ENCODE results near the gene HEXIM1.
A peak's percentile ranks its signal among the peaks of the same experiment; 100 is the strongest.

HEXIM1 gene

DNA sequence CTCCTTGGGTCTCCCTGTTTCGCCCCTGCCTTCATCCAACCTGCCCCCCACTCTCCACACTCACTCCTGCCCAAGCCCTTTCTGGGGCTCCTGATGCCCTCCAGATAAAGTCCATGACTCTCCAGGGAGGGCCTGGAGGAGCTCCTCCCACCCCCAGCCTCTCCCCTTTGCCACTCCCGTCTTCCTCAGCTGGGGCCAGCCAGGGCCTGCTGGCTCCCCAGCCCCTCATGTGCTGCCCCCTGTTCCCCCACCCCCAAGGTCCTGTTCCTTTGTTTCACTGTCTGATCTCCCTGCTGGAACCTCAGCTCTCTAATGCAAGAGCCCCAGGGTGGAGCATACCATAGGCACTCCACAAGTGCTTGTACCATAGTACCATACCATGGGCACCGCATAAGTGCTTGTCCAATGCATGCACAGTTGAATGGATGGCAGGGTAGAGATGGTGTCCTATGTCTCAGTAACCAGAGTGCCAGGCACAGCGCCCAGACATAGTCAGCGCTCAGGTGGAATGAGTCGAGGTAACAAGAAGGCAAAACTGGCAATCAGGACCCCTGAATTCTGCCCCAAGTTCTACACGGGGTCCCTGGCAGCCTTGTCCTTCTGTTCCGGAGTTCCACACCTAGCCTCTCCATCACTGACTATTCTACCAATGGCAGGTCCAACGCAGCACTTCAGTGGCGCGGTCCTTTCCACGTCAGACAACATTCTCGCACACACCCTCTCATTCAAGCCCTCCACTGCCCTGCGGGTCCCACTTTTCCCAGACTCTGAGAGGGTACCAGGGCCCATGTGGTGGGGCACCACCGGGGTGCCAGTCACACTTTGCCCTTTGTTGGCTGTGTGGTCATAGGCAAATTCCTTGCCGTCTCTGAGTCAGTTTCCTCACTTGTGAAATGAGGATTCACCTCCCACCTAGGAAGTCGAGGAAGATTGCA lies 17.3 kb upstream of the HEXIM1 start:
- DNase-seq = no peak

DNA sequence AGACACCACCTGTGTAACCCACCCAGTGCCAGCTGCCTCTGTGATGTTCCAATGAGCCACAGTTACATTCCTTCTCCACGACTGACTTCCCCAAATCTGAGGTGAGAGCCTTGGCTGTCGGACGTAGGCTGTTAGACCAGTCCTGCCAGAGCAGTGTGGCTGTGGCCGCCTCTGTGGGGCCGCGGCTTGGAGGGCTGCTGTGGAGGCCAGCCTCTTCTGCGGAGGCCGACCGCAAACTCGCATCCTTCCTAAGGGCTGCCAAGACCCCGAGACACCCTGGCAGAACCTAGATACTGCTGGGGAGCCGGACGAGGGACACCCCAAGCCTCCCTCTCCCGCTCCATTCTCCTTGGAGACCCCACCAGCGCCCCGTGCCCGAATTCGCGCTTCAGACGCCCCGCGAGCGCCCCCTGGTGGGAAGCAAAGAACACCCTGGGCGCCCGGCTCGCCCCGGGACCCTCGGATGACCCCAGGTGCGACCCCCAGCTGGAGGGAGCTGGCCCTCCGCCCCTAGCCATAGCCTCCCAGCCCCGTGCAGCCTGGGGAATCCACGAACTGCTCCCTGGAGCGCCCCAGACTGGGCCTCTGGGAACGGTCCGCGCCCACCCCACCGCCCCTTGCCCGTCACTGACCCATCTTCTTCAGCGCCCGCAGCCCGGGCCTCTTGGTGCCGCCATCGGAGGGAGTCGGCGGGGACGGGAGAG lies 16.5 kb upstream of the HEXIM1 start:
- peak; percentile 48 for DNase-seq

DNA sequence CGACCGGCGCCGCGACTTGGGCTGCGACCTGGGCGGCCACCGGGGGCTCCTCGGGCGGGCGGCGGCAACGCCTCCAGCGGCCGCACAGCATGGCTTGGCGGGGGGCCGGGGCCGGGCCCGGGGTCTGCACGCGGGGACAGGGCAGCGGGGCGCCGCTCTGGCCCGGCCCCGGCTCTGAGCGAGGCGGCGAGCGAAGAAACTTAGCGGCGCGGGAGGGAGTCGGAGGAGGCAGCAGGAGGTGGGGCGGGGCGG lies 16.0 kb upstream of the HEXIM1 start, which contains the start of gene PLCD3:
Gene PLCD3 (minus strand): TSS at position 196 of the 252 bp plus-strand sequence. CDS start 105 bp downstream, at position 91.
- no peak for DNase-seq

DNA sequence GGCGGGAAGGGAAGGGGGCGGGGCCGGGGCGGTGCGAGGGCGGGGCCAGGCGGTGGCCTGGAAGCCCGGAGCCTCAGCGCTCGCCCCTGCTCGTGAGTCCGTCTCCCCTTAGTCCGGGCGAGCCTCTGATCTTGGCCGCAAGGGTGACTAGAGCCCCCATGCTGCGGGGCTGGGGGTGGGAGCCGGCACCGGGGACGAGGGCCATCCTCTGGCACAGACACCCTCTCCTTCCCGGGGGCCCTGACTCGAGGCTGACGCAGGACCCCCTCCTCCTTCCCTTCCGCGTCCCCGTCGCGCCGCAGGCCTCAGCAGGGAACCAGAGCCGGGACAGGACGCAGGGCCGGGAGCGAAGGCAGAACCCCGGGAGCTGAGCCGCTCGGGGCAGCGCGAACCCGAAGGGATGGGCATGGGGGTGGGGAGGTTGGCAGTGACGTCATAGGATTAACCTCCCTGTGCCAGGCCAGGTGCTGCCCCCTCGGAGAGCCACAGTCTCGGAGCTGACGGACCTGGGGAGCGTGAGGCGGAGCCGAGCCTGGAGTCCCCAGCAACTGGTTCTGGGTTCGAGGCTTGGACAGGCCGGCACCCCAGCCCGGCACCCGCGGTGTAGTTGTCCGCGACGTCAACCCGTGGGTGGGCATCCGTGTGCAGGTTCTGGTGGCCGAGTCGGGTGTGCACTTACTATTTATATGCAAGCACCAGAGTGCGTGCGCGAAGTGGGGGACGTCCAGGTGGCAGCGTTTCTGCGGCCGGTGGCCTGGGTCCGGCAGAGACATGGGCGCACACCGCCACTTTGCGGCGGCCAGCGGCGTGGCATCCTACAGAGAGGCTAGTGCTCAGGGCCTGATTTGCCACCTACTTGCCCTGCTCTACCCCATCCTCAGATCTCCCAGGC lies 15.5 kb upstream of the HEXIM1 start:
- DNase-seq = peak; percentile 60

DNA sequence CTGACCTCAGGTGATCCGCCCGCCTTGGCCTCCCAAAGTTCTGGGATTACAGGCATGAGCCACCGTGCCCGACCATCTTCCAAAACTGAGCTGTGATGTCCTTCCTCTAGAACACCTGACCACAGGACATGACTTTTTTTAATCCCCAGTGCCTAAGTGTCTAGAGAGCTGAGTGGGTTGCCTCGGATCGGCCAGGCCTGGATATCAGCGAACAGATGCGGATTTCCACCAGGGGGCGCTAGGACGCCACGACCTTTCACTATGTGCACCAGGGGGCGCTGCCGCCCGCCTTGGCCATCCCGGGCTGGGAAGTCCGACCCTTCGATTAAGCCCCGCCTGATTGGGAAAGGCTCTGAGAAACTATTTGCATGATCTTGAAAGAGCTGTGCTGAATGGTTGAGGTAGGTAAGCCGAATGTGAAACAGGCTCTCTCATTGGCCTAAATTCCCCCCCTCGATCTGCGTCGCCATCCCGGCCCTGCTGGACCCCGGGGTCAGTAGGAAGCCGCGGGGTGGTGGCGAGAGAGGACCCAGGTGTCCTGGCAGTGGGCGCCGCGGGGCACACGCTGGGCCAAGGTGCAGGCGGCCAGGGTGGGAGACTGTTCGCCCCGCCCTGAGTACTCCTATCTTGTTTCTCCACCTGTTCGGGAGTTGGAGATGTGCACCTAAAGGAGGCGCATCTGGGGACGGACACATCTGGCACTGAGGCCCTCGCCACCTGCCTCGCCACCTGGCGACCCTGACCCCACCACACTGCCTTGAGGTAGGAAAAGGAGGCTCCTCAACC lies 12.9 kb upstream of the HEXIM1 start, which contains the start of gene ACBD4:
Gene ACBD4 (plus strand): TSS at position 496 of the 786 bp plus-strand sequence. CDS start 458 bp downstream, outside the sequence.
- DNase-seq = peak; percentile 97

DNA sequence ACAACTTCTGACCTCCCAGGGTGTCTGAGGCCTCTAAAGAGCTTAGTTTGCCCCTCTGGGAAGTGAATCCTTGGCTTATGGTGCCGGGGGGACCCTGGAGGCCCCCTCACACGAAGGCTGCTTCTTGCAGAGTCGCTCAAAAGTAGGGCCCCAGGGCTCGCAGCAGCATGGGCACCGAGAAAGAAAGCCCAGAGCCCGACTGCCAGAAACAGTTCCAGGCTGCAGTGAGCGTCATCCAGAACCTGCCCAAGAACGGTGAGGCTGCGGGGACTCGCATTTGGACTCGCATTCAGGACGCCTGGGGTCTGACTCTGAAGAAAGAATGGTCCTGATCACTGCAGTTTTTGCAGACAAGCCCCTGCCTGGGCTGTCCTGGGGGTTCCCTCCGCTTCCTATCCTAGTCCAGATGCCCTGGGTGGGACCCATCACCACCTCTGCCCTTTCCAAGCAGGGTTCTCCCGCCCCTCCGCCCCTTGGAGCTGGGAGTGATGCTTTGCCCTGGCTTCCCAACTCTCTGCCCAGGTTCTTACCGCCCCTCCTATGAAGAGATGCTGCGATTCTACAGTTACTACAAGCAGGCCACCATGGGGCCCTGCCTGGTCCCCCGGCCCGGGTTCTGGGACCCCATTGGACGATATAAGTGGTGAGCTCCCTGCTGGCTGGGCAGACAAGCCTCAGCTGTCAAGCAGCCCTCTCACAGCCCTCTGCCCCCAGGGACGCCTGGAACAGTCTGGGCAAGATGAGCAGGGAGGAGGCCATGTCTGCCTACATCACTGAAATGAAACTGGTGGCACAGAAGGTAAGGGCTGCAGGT lies 12.1 kb upstream of the HEXIM1 start:
- DNase-seq = no peak

DNA sequence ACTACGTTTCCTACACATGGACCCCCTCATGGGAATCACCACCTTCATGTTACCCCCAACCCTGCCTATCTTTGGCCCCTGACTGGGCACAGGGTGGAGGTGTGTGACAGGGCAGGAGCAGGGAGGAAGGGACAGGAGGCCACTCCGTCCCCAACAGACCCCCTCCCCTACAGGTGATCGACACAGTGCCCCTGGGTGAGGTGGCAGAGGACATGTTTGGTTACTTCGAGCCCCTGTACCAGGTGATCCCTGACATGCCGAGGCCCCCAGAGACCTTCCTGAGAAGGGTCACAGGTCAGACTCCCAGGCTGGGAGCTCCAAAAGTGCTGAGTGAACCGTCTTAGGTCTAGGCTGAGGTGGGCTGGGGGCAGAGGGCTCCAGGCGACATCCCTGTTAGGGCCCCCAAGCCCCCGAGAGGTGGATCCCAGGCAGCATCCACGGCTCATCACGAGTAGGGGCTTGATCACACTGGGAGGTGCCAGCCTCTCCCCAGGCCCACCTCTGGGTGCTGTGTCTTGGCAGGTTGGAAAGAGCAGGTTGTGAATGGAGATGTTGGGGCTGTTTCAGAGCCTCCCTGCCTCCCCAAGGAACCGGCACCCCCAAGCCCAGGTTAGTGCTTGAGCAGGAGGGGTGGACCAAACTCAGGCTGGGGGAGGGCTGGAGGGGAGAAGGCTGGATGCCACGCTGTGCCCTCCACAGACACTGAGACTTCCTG lies 11.3 kb upstream of the HEXIM1 start:
- DNase-seq = no peak

DNA sequence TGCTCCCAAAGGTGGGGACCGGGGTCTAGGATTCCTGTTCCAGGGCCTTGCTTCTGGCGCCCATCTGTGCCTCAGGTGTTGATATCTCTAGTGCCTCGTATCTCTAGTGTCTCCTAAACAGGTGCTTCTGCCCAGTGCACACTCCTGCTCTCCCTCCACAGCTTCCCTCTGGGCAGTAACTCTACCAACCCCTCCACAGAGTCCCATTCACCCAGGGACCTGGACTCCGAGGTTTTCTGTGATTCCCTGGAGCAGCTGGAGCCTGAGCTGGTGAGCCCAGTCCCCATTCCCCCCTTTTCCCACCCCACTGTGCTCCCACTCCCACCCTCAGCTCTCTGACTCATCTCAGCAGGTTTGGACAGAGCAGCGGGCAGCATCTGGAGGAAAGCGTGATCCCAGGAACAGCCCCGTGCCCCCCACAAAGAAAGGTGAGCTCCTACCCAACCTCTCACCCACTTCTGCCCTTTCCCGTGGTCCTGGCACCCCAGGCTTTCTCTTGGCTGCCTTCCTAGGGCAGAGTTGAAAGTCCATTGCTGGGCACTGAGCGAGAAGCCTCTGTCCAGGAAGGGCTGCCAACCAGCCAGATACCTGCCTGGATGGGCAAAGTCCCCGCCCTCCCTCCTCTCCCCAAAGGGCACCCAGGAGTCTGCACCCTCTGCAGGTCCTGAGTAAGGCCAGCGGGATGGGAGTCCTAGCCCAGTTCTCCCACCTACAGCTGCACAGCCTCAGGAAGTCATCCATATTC lies 10.5 kb upstream of the HEXIM1 start:
- no peak for DNase-seq

DNA sequence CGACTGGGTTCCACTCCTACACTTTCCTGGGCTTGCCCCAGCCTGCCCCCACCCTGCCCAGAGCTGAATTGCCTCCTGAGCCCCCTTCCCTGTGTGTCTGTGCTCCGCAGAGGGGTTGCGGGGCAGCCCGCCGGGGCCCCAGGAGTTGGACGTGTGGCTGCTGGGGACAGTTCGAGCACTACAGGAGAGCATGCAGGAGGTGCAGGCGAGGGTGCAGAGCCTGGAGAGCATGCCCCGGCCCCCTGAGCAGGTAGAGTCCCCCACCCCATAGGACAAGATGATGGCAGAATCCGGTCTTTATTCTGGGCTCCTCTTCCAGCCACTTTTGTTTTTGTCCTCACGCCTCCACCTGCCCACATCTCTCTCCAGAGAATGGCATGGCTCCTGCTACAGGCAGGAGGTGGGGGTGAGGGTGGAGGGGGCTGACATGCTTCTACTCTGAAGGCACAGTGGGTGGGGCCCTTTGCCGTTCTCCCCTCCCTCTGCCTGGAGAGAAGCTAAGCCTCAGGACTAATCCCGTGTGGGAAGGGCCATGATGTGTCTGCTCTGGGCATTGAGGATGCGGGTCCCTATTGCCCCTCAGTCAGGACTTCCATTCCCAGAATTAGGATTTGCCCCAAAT lies 9.3 kb upstream of the HEXIM1 start:
- no peak for DNase-seq

DNA sequence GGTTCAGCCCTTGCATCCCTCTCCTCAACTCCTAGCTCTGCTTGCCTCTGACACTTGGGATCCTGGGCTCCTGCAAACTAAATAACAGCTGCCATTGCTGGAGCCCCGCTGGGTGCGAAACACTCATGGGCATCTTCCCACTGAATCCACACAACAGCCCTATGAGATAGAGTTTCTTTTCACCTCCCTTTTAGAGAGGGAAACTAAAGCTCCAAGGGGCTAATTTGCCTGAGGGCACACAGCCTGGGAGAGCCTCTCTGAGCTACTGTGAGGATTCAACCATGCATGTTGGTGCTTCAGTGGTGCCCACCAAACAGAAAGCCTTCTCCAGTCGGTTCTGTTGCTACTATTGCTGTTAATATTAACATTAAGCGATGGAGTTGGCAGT lies 8.7 kb upstream of the HEXIM1 start:
- DNase-seq = no peak

DNA sequence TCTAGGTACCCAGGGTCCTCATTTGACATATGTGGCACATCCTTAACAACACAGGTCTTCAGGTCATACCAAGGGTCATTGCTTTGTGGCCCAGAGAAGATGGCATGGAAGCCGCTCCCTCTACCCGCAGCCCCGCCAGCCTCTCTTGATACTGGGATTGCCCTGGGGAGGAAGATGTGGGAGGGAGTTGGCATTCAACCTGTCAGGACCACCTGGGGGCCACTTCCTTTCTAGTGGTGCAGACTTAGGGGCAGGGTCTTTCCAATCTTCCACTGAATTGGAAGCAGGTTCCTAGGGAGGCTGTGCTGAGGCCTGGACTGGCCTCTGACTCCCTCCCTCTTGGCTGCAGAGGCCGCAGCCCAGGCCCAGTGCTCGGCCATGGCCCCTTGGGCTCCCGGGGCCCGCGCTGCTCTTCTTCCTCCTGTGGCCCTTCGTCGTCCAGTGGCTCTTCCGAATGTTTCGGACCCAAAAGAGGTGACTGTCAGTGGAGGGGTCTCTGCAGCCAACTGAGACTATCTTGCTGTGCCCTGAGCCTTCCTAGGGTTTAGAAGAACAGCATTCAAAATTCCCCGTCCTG lies 5.1 kb upstream of the HEXIM1 start:
- DNase-seq = no peak

DNA sequence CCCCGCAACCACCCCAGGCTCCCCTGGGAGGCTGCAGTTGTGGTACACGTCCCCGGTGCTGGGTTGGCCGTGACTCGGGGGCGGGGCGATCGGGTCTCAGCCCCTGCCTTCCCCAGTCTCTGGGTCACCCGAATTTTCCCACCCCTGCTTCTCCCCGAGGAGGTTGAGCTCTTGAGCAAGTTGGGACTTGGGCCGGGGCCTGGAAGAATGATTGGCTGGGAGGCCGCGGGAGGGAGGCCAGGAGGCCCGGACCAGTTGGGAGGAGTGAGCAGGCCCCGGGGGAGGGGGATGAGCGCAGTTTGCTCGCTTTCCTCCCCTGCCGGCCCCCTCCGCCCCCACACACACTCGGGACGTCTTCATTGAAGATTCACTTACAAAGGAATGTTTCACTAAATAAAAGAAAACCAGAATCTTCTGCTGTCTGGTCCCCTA lies 4.5 kb upstream of the HEXIM1 start:
- peak; percentile 28 for DNase-seq

DNA sequence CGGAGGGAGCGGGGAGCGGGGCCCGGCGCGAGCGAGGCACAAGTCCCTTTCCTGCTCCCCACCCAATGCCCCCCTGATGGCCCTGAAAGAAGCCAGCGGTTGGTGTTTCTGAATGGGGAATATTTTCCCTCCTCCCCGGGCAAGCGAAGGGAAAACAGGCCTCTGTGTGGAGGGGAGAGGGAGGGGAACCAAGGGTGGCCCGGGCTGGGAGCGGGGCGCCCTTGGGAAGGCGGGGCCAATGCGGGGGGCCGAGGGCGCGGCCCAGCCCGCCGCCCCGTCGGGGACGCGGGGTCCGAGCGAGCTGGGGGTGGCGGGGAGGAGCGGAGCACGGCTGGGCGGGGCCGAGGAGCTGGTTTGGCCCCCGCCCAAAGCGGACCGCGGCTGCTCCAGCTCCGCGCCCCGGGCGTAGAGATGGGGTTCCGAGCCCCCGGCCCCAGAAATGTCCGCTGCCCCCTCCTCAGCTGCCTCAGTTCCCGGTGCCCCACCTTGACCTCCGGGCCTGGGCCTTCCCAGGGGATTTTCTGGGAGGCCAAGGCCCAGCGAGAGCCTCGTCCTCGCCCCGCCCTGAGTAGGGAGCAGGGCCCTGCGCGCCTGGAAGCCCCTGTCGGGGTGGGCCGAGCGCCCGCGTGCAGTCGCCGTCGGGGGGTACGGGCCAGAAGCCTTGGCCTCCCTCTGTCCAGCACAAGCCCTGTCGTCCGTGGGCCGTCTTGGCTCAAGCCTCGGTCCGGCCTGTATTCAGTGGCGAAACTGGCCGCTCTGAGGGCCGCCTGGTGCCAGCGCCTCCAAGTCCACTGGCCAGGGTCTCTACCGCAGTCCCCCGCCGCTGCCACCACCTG lies 3.9 kb upstream of the HEXIM1 start:
- DNase-seq = no peak

DNA sequence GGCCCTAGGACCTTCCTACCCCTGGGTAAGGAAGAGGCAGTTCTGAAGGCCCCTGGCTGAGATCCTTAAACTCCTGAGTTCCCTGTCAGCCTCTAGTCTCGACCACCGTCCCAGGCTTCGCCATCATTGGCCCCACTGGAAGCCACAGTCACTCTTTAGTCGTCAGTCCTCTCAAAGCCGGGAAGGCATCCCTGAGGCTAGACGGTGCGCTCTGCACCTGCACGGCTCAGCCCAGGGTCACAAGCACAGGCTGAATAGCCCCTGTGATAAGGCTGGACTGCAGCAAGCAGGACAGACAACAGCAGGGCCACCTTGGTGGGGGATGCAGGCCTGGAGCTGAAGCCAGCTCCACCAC lies 3.3 kb upstream of the HEXIM1 start:
- no peak for DNase-seq

DNA sequence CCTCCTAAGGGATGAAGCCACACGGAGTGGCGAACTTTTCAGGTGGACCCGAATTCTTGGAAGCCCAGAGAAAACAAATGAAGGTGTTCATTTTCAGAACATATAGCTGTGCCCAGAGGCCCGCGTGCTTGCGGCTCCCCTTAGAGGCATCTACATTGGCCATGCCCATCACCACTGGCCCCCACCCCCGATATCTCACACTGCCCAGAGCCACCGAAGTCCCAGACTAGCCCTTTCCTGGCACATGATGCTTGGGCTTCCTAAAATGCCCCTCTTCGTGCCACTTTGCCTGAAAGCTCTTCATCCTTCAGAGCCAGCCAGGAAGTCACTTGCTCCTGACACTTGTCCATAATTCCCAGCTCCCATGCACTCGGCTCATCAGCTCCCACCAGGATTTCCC lies 2.1 kb upstream of the HEXIM1 start:
- no peak for DNase-seq

DNA sequence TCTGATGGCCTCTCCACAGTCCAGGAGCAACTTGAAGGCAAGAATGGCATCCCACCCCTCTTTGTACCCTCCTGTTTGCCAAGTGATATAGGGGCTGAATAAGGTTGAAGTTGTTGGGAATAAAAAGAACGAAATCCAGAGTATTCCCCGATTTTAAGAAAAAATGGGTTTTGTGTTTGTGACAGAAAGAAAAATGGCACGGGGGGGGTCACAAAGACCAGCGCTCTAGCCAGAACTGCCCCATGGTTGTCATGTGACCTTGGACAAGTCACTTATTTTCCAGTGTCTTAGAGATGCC lies 1.7 kb upstream of the HEXIM1 start:
- no peak for DNase-seq

DNA sequence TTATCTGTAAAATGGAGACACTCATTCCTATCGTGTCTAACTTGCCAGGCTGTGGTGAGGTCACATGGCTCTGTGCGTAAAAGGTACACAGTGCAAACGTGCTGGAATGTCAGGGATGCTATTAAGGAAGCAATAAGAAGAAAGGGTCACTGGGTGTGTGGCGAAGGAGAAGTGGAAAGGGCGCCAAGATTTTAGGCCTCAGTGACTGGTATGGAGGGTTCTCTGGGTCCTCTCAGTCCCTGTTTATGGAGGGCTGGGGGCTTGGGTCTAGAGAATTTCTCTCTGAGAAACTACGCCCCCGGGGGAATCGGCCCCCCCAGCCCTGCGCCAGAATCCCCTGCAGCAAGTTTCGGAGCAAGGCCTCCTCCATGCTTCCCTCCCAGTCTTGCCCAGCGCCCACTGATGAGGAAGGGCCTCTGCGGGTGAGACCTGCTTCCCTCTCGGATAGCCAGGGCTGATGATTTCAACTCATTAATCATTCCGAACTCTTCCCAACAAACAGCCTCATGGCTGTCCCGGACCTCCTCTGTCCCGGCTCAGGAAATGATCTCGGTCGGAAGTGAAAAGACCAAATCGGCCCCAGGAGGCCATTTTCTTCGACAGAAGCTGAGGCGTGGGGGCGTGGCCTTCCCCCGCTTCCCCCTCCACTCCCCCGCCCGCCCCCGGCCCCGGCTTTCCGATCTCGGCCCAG lies 1.2 kb upstream of the HEXIM1 start:
- DNase-seq = peak; percentile 61

All from effector CD8-positive, alpha-beta T cell (primary cell).